GM23248 (cell line): ENCODE measurements around the gene THAP3.

Source experiments
- EZH2 ChIP-seq: fragments of 200-600 bp; sonication (generic); IDR thresholded peaks from 2 replicates; pipeline ENCODE4 v1.6.1; 2018; ENCODE audit warnings: antibody characterized with exemption, mild to moderate bottlenecking; ENCODE audit not compliant: insufficient read depth, poor library complexity, severe bottlenecking
- EZH2phosphoT487 ChIP-seq: fragments of 200-600 bp; sonication (generic); IDR thresholded peaks from 2 replicates; pipeline ENCODE4 v1.6.1; 2018; ENCODE audit warnings: antibody characterized with exemption, moderate library complexity, mild to moderate bottlenecking, low read depth; ENCODE audit not compliant: insufficient read depth

DNA sequence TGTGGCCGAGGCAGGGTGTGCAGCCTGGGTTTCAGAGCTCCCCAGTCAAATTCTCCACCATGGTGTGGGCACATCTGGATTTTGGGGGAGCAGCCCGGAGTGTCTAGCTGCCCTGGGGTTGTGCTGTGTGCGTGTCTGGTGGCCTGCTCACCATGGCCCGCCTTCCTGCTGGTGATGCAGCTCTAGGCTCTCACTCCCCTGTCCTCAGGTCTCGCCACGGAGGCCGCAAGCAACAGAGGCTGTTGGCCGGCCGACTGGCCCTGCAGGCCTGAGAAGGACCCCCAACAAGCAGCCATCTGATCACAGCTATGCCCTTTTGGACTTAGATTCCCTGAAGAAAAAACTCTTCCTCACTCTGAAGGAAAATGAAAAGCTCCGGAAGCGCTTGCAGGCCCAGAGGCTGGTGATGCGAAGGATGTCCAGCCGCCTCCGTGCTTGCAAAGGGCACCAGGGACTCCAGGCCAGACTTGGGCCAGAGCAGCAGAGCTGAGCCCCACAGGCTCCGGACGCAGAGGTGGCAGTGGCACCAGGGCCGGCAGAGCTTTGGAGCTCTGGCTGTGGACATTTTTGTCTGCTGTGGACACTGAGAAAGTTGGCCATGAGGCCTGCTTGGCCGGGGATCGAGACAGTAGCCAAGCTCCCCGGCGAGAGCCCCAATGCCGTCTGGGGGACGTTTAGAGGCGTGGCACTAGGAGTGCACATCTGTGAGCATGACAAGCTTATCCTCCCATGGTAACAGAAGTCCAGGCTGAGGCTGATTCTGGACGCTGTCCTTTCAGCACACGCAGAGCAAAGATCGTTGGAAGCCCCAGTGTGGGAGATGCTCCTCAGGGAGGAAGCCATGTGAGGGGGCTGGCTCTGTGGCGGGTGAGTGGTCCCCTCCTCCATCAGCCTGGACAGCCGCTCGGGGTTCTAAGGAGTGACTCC is 8.2 kb downstream of the THAP3 start:
- TF ChIP-seq EZH2 (no peak), EZH2phosphoT487 (no peak)
